Activated B cell treated with CpG ODN at 0.5 μM for 24 hours (primary cell): Measurements from ENCODE around the gene LCMT2. TPM values are rescaled to one million over a fixed set of nuclear protein-coding genes. Genes with fewer than 3 reads are reported as not detected.

Experiments
- ATAC-seq: fragments of 200-7000 bp; cut with Tn5 transposase; one replicate; pipeline ENCODE4 v1.10.0; 2021; ENCODE audit warnings: low read depth, mild to moderate bottlenecking, moderate library complexity
- CTCF ChIA-PET: fragments of 350-600 bp; sonication (Branson Sonifier 250); formaldehyde crosslinking; loops from one replicate; lab custom pipeline; 2021; ENCODE audit warnings: antibody characterized with exemption; lab: Charles Lee
- POLR2A ChIA-PET: fragments of 350-600 bp; sonication (Branson Sonifier 250); formaldehyde crosslinking; loops from one replicate; lab custom pipeline; 2021; ENCODE audit warnings: antibody characterized with exemption; lab: Charles Lee
- DNase-seq: peaks from one replicate; pipeline ENCODE4 v3.0.0; 2022
- H3K27ac Mint-ChIP-seq: one replicate; pipeline ENCODE4 v1.8.0; 2020; ENCODE audit warnings: mixed read lengths
- H3K27me3 Mint-ChIP-seq: one replicate; pipeline ENCODE4 v1.8.0; 2021; ENCODE audit warnings: mixed read lengths
- H3K36me3 Mint-ChIP-seq: one replicate; pipeline ENCODE4 v1.8.0; 2021; ENCODE audit warnings: low read depth, mixed read lengths
- H3K4me1 Mint-ChIP-seq: one replicate; pipeline ENCODE4 v1.8.0; 2021; ENCODE audit warnings: mixed read lengths
- H3K4me3 Mint-ChIP-seq: one replicate; pipeline ENCODE4 v1.8.0; 2020; ENCODE audit warnings: mild to moderate bottlenecking, mixed read lengths
- H3K9me3 Mint-ChIP-seq: one replicate; pipeline ENCODE4 v1.8.0; 2020; ENCODE audit warnings: mixed read lengths
- CTCF ChIP-seq: fragments of 200-600 bp; IDR thresholded peaks from one replicate; pipeline ENCODE4 v1.8.0; 2022; ENCODE audit warnings: antibody characterized with exemption, mild to moderate bottlenecking
- intact Hi-C: fragments of 100-400 bp; cut with micrococcal nuclease; formaldehyde crosslinking; loops from one replicate; pipeline ENCODE4 v1.15.1; 2024
- total RNA-seq: library from RNA; stranded (reverse); gene quantifications from 2 replicates; pipeline ENCODE4 v1.2.3, GENCODE V29; 2022

LCMT2 gene
- 15.5 and 17.1 TPM in 2 replicates for total RNA-seq

GRCh38 chr15:43329960-43330779 lies at the start of gene LCMT2:
Gene LCMT2 (minus strand): TSS chr15:43330573. CDS start chr15:43330489, 84 bp downstream.
- H3K27ac Mint-ChIP-seq = peak within 1 kb of the TSS; percentile 99
- intact Hi-C loops = loop anchor here (1.0 to 5.0 kb wide), 6 partner anchors 41 to 1058 kb away; partner anchors contain the start of genes CCNDBP1, GANC, TMEM87A and TP53BP1
- H3K9me3 Mint-ChIP-seq = no peaks in the 10 kb centered on the region
- no peaks in the 10 kb centered on the region for H3K27me3 Mint-ChIP-seq
- peak within 1 kb of the TSS; percentile 97 for H3K4me3 Mint-ChIP-seq
- CTCF ChIA-PET = interaction anchor here (1.2 kb wide), 1 partner anchor 42 kb away, joined by 3 read pairs; no protein-coding TSS in a partner anchor
- peak; percentile 85 for DNase-seq
- peaks cover 32% of the 10 kb centered on the region for H3K4me1 Mint-ChIP-seq
- TF ChIP-seq CTCF = no peak
- ATAC-seq = peak; percentile 85
- POLR2A ChIA-PET = interaction anchor here (1.8 kb wide), 1 partner anchor 1057 kb away, joined by 4 read pairs; the partner anchor contains the start of gene TMEM87A
- H3K36me3 Mint-ChIP-seq = peaks cover 26% of the 10 kb centered on the region

- no peaks in the 10 kb centered on the region for H3K9me3 Mint-ChIP-seq
- peaks cover 57% of the 10 kb centered on the region for H3K36me3 Mint-ChIP-seq
- intact Hi-C loops = loop anchor here (10.0 kb wide), 1 partner anchor 884 kb away; the partner anchor contains the start of genes SNAP23 and ZNF106
- H3K27me3 Mint-ChIP-seq = no peaks in the 10 kb centered on the region
- CTCF ChIA-PET = no interaction called here
- ATAC-seq = no peak
- TF ChIP-seq CTCF = no peak
- no peak for DNase-seq
- peaks cover 7% of the 10 kb centered on the region for H3K4me1 Mint-ChIP-seq
- H3K4me3 Mint-ChIP-seq = no peak overlapping the region
- POLR2A ChIA-PET = interaction anchor here (0.6 kb wide), 1 partner anchor 15 kb away, joined by 4 read pairs; no protein-coding TSS in a partner anchor
- no peak overlapping the region for H3K27ac Mint-ChIP-seq
These were observed 48.2 kb upstream of the LCMT2 start for GRCh38 chr15:43378601-43379000.

- H3K27me3 Mint-ChIP-seq = no peaks in the 10 kb centered on the region
- no peak for DNase-seq
- H3K4me3 Mint-ChIP-seq = no peak overlapping the region
These were observed 45.8 kb upstream of the LCMT2 start for GRCh38 chr15:43376017-43376705.

More at GRCh38 chr15:43376017-43376705, 45.8 kb upstream of the LCMT2 start:
- intact Hi-C loops = loop anchor here (10.0 kb wide), 1 partner anchor 881 kb away; the partner anchor contains the start of genes SNAP23 and ZNF106
- peaks cover 38% of the 10 kb centered on the region for H3K36me3 Mint-ChIP-seq
- peak; percentile 78 for ATAC-seq
- peak; percentile 68 for TF ChIP-seq CTCF
- ChIA-PET POLR2A (interaction anchor here (1.0 kb wide), 1 partner anchor 138 kb away, joined by 3 read pairs; no protein-coding TSS in a partner anchor), CTCF (interaction anchor here (0.9 to 2.6 kb wide), 5 partner anchors 11 to 138 kb away, joined by 3 to 13 read pairs (median 5); no protein-coding TSS in a partner anchor)
- peaks cover 22% of the 10 kb centered on the region for H3K4me1 Mint-ChIP-seq
- H3K9me3 Mint-ChIP-seq = no peaks in the 10 kb centered on the region
- H3K27ac Mint-ChIP-seq = peak overlapping the region; percentile 41
